Measurements from ENCODE around the gene RNF151.
A peak's percentile ranks its signal among the peaks of the same experiment; 100 is the strongest.
"Not testable (repeated sequence)": the region's sequence is repeated elsewhere in the genome, so short reads cannot be mapped to it uniquely, and the experiment has no call there.

Gene RNF151

DNA sequence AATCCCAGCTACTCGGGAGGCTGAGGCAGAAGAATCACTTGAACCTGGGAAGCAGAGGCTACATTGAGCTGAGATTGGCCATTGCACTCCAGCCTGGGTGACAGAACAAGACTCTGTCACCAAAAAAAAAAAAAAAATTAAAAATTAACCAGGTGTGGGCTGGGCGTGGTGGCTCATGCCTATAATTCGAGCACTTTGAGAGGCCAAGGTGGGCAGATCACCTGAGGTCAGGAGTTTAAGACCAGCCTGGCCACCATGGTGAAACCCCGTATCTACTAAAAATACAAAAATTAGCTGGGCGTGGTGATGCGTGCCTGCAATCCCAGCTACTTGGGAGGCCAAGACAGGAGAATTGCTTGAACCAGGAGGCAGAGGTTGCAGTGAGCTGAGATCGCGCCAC lies 26.8 kb upstream of the RNF151 start:
- not testable (repeated sequence) for DNase-seq

DNA sequence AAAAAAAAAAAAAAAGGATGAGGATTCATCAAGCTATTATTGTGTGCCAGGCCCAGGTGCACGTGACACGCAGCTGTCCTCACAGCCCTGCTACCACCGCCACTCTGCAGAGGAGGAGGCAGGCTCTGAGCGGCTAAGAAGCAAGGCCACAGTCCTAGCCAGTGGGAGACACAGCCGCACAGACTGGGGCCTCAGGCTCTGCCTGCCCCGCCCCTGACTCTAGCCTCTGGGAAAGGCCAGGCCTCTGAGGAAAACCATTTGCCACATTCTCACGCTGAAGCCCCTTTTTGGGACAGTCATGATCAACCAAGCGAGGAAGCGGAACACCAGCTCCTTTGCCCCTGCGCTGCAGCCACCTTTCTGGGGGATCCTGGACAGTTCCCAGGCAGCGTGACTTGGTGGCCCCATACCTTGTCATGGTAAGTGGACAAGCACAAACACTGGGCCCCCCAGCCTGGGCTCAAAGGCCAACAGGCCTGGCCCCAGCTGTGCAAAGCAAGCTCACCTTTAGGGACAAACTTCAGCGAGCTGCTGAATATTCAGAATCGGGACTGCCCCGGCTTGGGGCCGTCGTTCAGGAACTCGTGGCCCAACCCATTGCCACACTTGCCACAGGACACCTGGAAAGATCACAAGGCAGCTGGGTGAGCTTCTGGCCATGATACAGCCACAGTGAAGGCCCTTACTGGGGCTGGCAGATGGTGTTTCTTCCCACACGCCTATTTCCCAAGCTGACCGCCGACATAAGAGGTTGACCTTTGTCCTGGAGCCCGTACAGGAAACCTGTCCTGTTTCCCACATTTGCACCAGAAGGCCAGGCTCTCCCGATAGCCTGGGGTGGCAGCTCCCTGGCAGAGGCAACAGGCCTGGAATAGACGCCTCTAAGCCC lies 26.1 kb upstream of the RNF151 start:
- DNase-seq = no peak

DNA sequence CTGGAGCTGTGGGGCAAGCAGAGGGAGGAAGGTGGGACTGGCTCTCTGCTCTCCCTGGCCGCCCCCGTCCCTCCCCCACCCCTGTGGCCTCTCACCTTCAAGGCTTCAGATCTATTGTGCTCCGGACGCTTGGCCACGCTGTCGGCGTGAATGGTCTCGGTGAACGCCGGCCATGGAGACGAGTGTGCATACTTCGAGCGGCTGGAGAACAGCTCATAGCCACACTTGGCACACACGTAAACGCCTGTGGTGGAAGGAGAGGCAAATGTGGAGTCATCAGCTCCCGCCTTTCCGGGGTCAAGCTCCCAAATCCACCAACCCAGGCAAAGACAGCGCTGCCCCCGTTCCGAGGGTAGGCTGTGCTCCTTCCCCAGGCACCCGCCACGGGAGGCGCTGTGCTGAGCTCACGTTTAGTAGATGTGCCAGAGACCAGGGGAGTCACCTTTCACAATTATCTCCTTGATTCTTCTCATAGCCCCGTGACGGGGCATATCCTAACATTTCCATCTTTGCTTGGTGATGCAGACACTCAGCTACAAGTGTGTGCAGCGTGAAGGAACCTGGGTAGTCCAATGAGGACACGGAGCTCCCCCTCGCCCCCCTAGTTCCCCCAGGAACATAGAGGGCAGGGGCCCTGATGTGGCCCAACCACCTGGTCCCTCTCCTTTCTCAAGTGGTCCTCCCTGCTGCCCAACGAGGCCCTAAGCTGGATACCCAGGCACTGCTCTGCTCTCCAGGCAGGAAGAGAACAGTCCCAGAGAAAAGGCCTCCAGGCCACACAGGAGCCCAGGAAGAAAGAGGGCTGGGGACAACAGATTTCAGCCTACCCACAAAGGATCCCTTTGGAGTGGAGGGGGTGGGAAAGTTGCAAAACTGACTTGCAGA lies 25.3 kb upstream of the RNF151 start:
- DNase-seq = no peak

DNA sequence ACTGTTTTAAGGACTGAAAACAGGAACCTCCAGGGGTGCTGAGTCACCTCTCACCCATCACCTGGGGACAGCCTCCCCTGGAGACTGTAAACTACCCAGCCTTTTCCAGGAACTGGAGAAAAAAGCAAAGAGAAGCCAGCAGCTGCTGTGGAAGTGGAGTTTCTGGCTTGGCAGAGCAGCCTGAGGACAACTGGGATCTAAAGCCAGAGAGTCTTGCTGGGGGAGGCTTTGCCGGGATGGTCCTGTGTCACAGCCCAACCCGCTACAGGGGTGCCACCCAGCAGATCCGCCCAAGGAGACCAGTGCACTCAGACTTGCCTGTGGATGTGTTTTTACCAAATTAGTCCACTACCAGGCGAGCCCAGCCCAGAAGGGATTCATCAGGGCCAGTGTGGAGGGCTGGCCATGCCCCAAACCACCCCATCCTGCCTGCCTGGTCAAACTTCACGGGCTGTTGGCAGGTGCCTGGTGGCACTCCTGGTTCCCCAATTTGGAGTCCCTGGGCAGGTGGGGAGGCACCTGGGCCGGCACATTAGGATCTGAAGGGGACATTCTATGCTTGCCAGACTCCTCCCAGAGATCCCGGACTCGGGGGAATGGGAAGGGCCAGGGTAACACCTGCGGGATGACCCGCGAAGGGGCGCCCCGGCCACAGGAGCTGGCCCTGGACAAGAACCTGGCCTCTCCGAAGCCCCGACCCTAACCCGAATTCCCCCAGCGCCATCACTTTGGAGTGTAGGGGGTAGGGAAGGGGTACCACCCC lies 24.4 kb upstream of the RNF151 start:
- no peak for DNase-seq

DNA sequence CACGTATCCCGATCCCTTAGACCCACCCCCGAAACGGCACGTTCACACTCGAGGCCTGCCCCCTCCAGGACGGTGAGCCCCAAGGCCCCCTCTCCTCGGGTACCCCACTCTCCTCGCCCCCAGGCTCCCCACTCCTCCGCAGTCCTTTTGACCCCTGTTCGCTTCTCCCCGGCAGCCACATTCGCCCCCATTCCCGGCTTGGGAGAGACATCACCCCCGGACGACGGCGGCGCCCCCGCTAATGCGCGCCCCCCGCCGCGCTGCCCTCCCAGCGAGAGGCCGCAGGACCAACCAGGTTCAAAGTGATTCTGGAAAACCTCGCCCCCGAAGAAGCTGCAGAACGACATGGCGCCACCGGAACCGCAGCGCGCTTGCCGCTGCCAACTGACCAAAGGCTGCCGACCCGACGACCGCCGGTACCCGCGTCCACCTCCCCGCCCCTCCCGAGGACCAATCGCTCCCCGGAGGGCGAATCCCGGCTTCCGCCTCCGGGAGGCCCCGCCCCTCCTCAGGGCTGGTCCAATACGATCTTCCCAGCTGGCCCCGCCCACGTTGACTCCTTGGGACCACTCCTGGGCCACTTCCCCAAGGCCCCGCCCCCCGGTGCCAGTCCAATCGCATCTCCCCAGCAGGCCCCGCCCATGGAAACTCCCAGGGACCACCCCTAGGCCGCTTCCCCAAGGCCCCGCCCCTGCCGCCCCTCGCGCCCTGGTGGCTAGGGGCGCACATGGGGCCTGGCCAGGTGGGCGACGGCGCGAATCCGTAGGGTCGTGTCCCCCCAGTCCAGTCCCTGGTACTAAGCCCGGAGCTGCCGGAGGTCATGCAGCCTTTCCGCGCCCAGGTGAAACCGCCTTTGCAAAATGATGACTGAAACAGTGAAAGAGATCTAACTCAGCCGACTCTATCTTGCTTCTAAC lies 23.6 kb upstream of the RNF151 start, which contains the start of gene MSRB1:
MSRB1 (minus strand) TSS at position 390 of the 917 bp plus-strand sequence; CDS start at position 347, 43 bp downstream.
- peak; percentile 92 for DNase-seq

DNA sequence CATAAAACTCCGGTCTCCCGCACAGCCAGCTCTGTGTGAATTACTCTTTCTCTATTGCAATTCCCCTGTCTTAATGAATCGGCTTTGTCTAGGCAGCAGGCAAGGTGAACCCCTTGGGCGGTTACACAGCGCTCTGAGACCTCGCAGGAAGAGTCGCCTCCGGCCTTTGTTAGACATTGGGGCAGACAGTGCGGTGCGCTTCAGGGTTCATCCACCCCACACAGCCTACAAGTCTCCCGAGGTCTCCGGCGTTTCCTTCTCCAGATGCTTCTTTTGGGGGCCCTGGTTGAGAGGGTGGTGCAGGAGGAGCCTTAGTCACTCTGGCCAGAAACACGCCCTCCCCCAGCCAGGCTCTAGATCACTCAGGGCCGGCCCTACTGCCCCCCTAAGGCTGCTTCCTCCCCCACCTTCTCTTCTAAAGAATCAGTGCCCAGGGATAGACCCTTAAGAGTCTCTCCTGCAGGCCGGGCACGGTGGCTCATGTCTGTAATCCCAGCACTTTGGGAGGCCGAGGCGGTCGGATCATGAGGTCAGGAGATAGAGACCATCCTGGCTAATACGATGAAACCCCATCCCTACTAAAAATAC lies 21.9 kb upstream of the RNF151 start:
- no peak for DNase-seq

DNA sequence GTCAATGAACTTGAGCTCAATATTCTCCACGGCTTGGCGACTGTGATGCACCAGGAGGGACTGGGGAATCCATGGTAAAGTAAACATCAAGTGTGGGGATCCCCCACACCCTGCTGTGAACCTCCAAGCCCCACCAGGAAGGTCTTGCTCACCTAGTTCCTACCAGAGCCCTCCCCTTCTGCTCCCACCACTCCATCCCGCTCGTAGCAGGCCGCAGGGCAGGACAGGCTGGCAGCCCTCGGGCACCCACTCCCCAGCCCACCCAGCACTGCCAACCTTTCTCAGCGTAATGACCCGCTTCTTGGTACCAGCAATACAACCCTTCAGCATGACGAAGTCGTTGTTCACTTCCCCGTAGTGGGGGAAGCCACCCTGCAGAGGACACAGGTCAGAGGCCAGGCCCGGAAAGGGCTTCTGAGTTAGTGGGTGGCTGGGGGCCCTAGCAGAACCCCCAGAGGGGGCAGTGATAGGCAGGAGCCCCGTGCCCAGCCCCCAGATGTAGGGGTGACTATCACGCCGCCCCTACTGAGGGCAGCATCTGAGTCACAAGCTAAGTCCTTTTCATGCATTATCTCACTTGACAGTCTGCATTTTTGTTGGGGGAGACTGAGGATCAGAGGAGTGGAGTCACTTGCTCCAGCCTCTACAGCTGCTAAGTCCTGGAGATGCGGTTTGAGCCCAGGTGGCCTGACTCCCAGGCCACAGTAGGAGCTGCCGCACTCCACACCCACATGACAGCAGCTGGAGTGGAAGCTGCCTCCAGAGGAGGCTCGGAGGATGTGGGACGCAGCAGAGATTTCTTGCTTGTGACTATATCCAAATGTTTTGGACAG lies 20.9 kb upstream of the RNF151 start:
- no peak for DNase-seq

DNA sequence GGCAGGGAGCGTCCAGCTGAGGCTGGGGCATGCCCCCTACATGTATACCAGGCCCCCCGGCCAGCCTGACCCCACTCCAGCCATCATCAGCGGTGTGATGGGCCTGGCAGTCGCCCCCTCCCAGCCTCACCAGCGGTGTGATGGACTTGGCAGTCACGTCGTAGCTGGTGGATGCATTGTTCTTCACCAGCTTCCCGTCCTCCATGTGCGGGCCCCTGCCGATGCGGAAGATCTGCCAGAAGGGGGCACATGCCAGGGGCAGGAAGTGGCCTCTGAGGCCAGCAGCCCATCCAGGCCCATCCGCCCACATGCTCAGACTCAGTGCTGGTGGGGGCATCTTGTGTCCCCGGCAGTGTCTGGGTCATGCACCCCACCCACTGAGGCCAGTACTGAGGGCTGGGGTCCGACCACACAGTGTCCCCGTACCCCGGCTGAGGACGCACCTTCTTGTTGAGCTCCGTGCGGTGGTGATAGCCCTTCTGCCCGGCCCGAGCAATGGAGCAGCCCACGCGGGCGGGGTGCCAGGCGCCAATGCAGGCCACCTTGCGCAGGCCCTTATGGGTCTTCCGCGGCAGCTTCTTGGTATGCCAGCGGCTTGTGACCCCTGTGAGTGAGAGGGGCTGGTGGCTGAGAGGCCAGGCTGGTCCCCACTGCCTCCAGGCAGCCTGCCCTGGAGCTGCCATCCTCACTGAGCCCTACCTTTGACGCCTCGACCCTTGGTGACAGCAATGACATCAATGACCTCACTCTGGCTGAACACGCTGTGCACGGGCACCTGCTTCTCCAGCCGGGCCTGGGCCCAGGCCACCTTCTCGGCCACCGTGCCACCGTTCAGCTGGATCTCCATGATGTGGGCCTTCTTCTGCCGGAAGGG lies 19.9 kb upstream of the RNF151 start:
- no peak for DNase-seq

DNA sequence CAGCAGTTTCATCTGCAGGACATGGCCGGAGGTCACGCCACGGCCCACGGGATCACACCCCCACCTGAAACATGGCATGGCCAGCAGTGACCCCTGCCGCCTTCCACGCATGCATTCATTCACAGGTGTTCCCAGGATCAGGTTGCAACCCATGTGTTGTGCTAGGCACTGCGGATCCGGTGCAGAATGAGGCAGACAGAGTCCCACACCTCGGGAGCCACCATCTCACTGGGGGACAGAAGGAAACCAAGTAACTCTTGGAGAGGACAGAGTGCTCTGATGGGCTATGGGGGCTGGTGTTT lies 19.3 kb upstream of the RNF151 start:
- DNase-seq = no peak

DNA sequence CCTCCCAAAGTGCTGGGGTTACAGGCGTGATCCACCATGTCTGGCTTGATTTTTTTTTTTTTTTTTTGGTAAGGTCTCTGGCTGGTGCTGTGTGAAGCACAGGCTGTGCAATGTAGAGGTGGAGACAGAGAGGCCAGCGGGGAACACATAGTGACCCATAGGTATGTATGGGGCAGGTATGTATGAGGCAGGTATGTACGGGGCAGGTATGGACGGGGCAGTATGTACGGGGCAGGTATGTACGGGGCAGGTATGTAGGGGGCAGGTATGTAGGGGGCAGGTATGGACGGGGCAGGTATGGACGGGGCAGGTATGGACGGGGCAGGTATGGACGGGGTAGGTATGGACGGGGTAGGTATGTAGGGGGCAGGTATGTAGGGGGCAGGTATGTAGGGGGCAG lies 17.1 kb upstream of the RNF151 start:
- no peak for DNase-seq

DNA sequence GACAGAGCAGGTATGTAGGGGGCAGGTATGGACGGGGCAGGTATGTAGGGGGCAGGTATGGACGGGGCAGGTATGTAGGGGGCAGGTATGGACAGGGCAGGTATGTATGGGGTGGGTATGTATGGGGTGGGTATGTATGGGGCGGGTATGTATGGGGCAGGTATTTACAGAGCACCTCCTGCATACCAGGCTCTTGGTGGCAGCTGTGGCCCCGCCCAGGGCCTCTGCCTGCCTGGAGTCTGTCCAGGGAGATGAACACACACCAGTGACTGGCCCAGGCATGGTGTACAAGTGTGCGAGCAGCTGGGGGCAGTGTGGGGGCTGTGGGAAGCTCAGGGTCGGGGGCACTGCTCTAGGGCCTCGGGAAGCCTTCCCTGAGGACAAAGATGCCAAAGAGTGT lies 16.6 kb upstream of the RNF151 start:
- no peak for DNase-seq

DNA sequence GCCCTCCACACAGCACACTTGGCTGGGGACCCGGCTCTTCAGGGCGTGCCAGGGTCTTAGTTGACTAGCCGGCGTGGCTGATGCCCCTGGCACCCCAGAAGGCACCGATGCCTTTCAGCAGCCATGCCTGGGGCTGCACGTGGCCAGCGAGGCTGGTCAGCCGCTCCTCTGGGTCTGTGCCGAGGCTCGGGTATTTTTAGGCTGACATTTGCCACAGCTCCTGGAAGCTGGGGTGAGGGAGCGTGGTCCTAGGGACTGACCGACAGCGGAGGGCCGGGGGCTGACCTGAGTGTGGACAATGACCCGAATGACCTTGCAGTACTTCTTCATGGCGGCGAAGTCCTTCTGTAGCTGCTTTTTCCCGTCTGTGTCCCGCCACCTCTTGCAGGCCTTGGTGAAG lies 16.1 kb upstream of the RNF151 start:
- no peak for DNase-seq

DNA sequence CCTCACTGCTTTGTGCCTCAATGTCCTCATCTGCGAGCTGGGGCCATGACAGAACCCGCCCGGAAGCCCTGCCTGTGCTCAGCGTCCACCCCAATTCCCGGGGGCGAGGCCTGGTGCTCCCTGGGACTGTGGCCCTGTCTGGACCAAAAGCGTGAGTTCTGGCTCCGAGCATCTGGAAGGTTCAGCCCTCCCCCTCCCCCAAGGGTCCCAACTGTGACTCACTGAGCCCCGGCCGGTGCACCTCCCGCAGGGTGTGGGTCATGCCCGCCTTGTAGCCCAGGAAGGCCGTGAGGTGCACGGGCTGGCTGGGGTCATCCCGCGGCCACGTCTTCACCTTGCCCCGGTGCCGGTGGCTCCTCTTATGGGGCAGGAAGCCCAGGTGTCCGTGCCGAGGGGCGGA lies 12.9 kb upstream of the RNF151 start:
- no peak for DNase-seq

DNA sequence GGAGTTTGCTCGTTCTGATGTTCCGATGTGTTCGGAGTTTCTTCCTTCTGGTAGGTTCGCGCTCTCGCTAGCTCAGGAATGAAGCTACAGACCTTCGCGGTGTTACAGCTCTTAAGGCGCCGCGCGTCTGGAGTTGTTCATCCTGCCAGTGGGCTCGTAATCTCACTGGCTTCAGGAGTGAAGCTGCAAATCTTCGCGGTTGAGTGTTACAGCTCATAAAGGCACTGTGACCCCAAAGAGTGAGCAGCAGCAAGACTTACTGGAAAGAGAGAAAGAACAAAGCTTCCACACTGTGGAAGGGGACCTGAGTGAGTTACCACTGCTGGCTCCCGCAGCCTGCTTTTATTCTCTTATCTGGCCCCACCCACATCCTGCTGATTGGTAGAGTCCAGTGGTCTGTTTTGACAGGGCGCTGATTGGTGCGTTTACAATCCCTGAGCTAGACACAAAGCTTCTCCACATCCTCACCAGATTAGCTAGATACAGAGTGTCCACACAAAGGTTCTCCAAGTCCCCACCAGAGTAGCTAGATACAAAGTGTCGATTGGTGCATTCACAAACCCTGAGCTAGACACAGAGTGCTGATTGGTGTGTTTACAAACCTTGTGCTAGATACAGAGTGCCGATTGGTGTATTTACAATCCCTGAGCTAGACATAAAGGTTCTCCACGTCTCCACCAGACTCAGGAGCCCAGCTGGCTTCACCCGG lies 9.1 kb upstream of the RNF151 start:
- DNase-seq = not testable (repeated sequence)

DNA sequence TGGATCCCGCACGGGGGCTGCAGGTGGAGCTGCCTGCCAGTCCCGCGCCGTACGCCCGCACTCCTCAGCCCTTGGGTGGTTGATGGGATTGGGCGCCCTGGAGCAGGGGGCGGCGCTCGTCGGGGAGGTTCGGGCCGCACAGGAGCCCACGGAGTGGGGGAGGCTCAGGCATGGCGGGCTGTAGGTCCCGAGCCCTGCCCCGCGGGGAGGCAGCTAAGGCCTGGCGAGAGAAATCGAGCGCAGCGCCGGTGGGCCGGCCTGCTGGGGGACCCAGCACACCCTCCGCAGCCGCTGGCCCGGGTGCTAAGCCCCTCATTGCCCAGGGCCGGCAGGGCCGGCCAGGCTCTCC lies 8.5 kb upstream of the RNF151 start:
- not testable (repeated sequence) for DNase-seq

DNA sequence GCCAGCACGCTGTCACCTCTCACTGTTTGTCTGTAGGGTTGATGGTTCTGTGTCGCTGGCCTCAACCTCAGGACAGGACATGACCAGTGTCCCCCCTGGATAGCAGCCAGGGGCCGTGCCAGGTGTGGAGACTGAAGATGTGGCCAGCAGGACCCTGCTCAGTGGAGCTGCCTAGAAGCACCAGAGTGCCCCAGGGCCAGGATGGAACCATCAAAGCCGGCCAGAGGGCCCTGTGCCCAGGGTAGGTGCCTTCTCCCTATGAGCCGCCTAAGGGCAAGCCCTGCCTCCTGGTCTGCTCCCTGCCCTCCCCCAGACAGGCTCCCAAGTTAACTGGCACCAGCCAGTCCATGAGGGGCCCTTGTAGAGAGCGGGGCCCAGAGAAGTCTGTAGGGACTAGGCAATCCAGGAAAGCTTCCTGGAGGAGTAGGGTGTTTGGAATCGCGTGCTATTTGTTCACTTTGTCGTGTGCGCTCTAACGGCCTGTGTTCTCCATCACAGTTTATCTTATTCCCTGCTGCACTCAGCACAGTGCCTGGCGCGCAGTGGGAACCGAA lies 7.9 kb upstream of the RNF151 start:
- DNase-seq = no peak

DNA sequence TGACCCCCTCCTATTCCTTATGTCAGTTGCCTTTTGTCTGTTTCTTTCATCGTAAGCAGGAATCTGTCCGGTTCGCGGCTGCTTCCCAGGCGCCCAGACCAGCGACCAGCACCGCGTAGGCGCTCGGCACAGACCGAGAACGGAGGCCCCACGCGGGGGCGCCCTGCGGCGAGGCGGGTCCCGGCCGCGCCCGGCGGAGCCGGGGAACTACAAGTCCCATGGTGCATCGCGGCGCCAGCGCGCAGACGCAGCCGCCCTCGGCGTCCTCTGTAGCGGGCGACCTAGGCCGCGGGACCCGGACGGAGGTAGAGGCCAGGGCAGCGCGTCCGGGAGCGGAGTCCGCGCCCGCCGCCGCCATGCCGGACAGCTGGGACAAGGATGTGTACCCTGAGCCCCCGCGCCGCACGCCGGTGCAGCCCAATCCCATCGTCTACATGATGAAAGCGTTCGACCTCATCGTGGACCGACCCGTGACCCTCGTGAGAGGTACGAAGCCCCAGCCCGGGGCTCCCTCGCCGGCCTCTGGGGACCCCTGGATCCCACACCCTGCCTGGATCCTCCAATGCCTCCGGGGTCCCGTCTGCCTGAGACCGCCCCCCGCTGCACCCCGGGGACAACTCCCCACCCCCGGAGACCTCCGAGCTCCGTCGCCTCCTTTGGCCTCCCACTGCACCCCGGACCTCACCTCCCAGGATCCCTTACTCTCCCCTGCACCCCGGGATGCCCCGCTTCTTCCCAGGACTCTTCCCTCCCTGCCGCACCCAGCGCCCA lies 7.2 kb upstream of the RNF151 start, which contains the start of gene NDUFB10:
NDUFB10 (plus strand) TSS at position 270 of the 771 bp plus-strand sequence; CDS start at position 357, 87 bp downstream.
- peak; percentile 63 for DNase-seq
